Stomach (tissue), 9 donors: Measurements from ENCODE around the gene PCNT. TPM values are rescaled to one million over a fixed set of nuclear protein-coding genes. Genes with fewer than 3 reads are reported as not detected.

Source experiments
- DNase-seq, 2 donors: peaks; one replicate each; pipeline versions ENCODE4 v3.0.0 to v3.0.0-alpha.2; 2013 to 2019
- H3K27ac ChIP-seq, 5 donors: fragments of 200-600 bp in 4 of 5; sonication (generic) in 4 of 5; one replicate each; pipeline ENCODE4 v1.5.1; 2013 to 2019; ENCODE audit warnings: mild to moderate bottlenecking in 1 of 5, moderate library complexity in 1 of 5
- H3K27me3 ChIP-seq, 3 donors: fragments of 200-600 bp; sonication (generic); one replicate each; pipeline ENCODE4 v1.5.1; 2017 to 2019; ENCODE audit warnings: mixed run types in 1 of 3
- H3K36me3 ChIP-seq, 4 donors: fragments of 200-600 bp; sonication (generic); 1 replicate in 3 of 4; 2 replicates in 1 of 4; pipeline ENCODE4 v1.5.1; 2016 to 2019
- H3K4me1 ChIP-seq, 4 donors: fragments of 200-600 bp; sonication (generic); one replicate each; pipeline ENCODE4 v1.5.1; 2016 to 2019
- H3K4me3 ChIP-seq, 4 donors: fragments of 200-600 bp; sonication (generic) in 3 of 4; one replicate each; pipeline ENCODE4 v1.5.1; 2016 to 2019; ENCODE audit warnings: mild to moderate bottlenecking in 1 of 4
- H3K9me3 ChIP-seq, 4 donors: fragments of 200-600 bp; sonication (generic); one replicate each; pipeline ENCODE4 v1.5.1; 2016 to 2019
- CTCF ChIP-seq, 7 experiments: fragments of 450-650 bp in 4 of 7; fragments of 200-600 bp in 3 of 7; sonication (generic) in 3 of 7; IDR thresholded peaks; one replicate each; pipeline ENCODE4 v1.5.1; 2016 to 2019; ENCODE audit warnings: antibody characterized with exemption in 7 of 7, control low read depth in 2 of 7, mild to moderate bottlenecking in 1 of 7
- EP300 ChIP-seq: sonication (generic); formaldehyde crosslinking; IDR thresholded peaks from one replicate; pipeline ENCODE4 v1.6.1; 2017; ENCODE audit warnings: antibody characterized with exemption
- POLR2A ChIP-seq, 4 donors: fragments of 450-650 bp; IDR thresholded peaks; one replicate each; pipeline ENCODE4 v1.6.1; 2016; ENCODE audit warnings: antibody characterized with exemption in 4 of 4, control low read depth in 2 of 4, mild to moderate bottlenecking in 1 of 4, moderate library complexity in 1 of 4
- POLR2AphosphoS5 ChIP-seq, 3 donors: sonication (generic); formaldehyde crosslinking; IDR thresholded peaks; one replicate each; pipeline ENCODE4 v1.6.1; 2016; ENCODE audit warnings: antibody characterized with exemption in 3 of 3
- WGBS, 5 donors: extraction: QIAGEN DNeasy Blood & Tissue Kit in 3 of 5; methylation state at CpG; one replicate each; pipeline versions ENCODE4 v1.1.5 to v1.1.7; 2013 to 2018; 5-methylcytosine and 5-hydroxymethylcytosine counted together
- intact Hi-C: fragments of 100-400 bp; cut with DNase I; formaldehyde crosslinking; loops from one replicate; pipeline ENCODE4 v1.15.1; 2023; ENCODE audit warnings: low total_unique reads
- polyA plus RNA-seq, 3 donors: library from polyadenylated mRNA; stranded (reverse); fragments of 200-250 nt; gene quantifications; one replicate each; pipeline ENCODE4 v1.2.3, GENCODE V29; 2013
- total RNA-seq, 5 donors: library from RNA; depleted of rRNA; stranded (reverse); fragments of >200 nt; gene quantifications; one replicate each; pipeline versions ENCODE4 v1.1.0 to v1.2.3, GENCODE V29; 2014 to 2016
- donor health status: healthy with polysubstance abuse.
- donor health status: Bipolar disorder and iron deficiency.
- donor health status: healthy.

Gene PCNT
- total and polyA plus RNA-seq, 8 donors = 4.7 to 133 (median 38.4) TPM

GRCh38 chr21:46475296-46475695 is 151.3 kb downstream of the PCNT start:
- H3K9me3 ChIP-seq = no peaks in the 10 kb centered on the region
- H3K36me3 ChIP-seq = peaks cover 0 to 18% (median 9%) of the 10 kb centered on the region in 4 donors
- no peak overlapping the region for H3K27ac ChIP-seq
- no peak for DNase-seq
- peaks cover 0 to 26% (median 7%) of the 10 kb centered on the region in 4 donors for H3K4me1 ChIP-seq
- TF ChIP-seq POLR2AphosphoS5 (IDR thresholded peaks at IDR 0.05) = no peak
- TF ChIP-seq EP300 = no peak
- TF ChIP-seq CTCF (IDR thresholded peaks at IDR 0.05) = no peak
- TF ChIP-seq POLR2A (IDR thresholded peaks at IDR 0.05) = no peak
- no peak overlapping the region for H3K4me3 ChIP-seq
- H3K27me3 ChIP-seq = no peaks in the 10 kb centered on the region
- 83 to 93% (median 92%) methylated on average over 1 of the region's 1 CpG for WGBS, 5 donors
- intact Hi-C loops = no loop called here

DNA sequence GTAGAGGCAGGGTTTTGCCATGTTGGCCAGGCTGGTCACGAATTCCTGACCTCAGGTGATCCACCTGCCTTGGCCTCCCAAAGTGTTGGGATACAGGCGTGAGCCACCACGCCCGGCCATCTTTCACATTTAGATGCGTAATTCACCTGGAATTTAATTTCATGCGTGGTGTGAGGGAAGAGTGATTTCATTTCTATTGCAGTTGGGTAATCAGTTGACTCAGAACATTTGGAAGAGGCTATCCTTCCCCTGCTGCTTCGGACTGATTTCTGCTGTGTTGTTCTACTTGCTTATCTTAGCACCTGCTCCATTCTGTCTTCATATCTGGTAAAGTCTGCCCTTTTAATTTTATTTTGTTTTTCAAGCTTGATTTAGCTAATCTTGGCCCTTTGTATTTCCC is 153.8 kb downstream of the PCNT start:
- H3K4me1 ChIP-seq = peaks cover 0 to 10% (median 3%) of the 10 kb centered on the region in 4 donors
- no peak overlapping the region for H3K27ac ChIP-seq
- TF ChIP-seq EP300 (no peak), POLR2A (IDR thresholded peaks at IDR 0.05) (no peak), CTCF (IDR thresholded peaks at IDR 0.05) (no peak), POLR2AphosphoS5 (IDR thresholded peaks at IDR 0.05) (no peak)
- DNase-seq = no peak
- peaks cover 0 to 24% (median 15%) of the 10 kb centered on the region in 4 donors for H3K36me3 ChIP-seq
- H3K27me3 ChIP-seq = no peaks in the 10 kb centered on the region
- WGBS, 5 donors = 92 to 95% (median 93%) methylated on average over 7 of the region's 7 CpGs
- H3K9me3 ChIP-seq = no peaks in the 10 kb centered on the region
- intact Hi-C loops = no loop called here
- no peak overlapping the region for H3K4me3 ChIP-seq

GRCh38 chr21:46478910-46479309 is 155.0 kb downstream of the PCNT start:
- TF ChIP-seq EP300 = no peak
- DNase-seq = no peak
- Histone ChIP-seq H3K36me3 (peaks cover 0 to 24% (median 15%) of the 10 kb centered on the region in 4 donors), H3K4me3 (no peak overlapping the region), H3K27ac (no peak overlapping the region), H3K4me1 (peaks cover 0 to 17% (median 7%) of the 10 kb centered on the region in 4 donors), H3K9me3 (no peaks in the 10 kb centered on the region), H3K27me3 (no peaks in the 10 kb centered on the region)
- intact Hi-C loops = no loop called here
- 32 to 61% (median 48%) methylated on average over 2 of the region's 2 CpGs for WGBS, 5 donors

DNA sequence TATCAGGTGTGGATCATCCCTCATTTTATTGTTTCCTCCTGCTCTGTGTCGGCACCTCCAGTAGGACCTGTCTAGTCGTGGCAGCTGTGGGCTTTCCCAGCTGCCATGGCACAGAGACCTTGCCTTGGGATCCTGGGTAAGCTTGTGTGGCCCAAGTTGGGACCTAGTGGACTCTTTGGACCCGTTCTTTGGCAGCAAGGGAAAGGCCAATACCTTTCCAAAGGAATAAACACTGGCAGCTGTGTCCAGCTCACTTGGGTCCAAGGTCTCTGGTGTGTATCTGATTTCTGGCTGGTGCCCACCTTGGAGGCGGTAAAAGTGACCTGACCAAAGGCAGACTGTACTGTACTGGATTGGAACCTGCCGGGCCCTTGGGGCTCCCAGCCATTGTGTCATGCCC is 156.5 kb downstream of the PCNT start:
- Histone ChIP-seq H3K4me3 (no peak overlapping the region), H3K36me3 (peaks cover 0 to 29% (median 18%) of the 10 kb centered on the region in 4 donors), H3K9me3 (no peaks in the 10 kb centered on the region), H3K27ac (no peak overlapping the region), H3K27me3 (no peaks in the 10 kb centered on the region), H3K4me1 (peaks cover 0 to 17% (median 7%) of the 10 kb centered on the region in 4 donors)
- no peak for TF ChIP-seq POLR2AphosphoS5 (IDR thresholded peaks at IDR 0.05)
- TF ChIP-seq EP300 = no peak
- no peak for TF ChIP-seq POLR2A (IDR thresholded peaks at IDR 0.05)
- TF ChIP-seq CTCF (IDR thresholded peaks at IDR 0.05) = no peak
- intact Hi-C loops = no loop called here
- DNase-seq = no peak
- WGBS, 5 donors = 93 to 96% (median 94%) methylated on average over 5 of the region's 5 CpGs

- no peak for DNase-seq
- 83 to 94% (median 91%) methylated on average over 6 of the region's 6 CpGs for WGBS, 5 donors
- TF ChIP-seq POLR2AphosphoS5 (IDR thresholded peaks at IDR 0.05) (no peak), CTCF (IDR thresholded peaks at IDR 0.05) (no peak), EP300 (no peak), POLR2A (IDR thresholded peaks at IDR 0.05) (no peak)
- H3K9me3 ChIP-seq = no peaks in the 10 kb centered on the region
- no peak overlapping the region for H3K27ac ChIP-seq
- H3K4me1 ChIP-seq = peaks cover 0 to 19% (median 9%) of the 10 kb centered on the region in 4 donors
- H3K36me3 ChIP-seq = peaks cover 0 to 41% (median 26%) of the 10 kb centered on the region in 4 donors
- intact Hi-C loops = no loop called here
- H3K27me3 ChIP-seq = no peaks in the 10 kb centered on the region
- H3K4me3 ChIP-seq = no peak overlapping the region
Measured at GRCh38 chr21:46482225-46482845, 158.4 kb downstream of the PCNT start.
